HK-2 (cell line): ENCODE data around the gene FRMPD3.
A peak's percentile ranks its signal among the peaks of the same experiment; 100 is the strongest.
"Not testable (repeated sequence)": the region's sequence is repeated elsewhere in the genome, so short reads cannot be mapped to it uniquely, and the experiment has no call there.

Source experiments
- DNase-seq: peaks from one replicate; pipeline ENCODE4 v3.0.0-alpha.2; 2018; ENCODE audit not compliant: unreplicated experiment

FRMPD3 gene

GRCh38 chrX:107448998-107449835 is at the start of gene FRMPD3:
Gene FRMPD3, plus strand, starts transcription at chrX:107449652. Its CDS starts 76,937 bp downstream, at chrX:107526589.
- peak; percentile 40 for DNase-seq

DNA sequence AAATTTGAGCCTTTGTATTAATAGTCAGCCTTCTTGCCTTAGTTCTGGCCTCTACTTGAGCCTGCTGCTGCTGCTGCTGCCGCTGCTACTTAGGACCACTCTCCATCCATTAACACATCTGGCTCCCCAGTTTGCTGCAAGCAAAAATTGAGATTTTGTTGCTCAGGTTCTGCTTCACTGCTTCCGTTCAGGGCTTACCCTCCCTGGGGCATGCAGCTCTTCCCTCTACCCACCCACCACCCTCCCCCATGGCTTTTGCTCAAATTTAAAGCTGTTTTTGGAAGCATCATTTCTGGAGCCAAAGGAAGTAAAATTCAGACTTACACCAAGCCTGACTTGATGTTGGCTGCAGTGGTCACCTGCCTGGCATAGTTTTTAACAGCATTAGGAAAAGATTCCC is 28.9 kb upstream of the FRMPD3 start:
- DNase-seq, result no peak

- DNase-seq, result no peak
Observed at GRCh38 chrX:107421337-107421861, 28.1 kb upstream of the FRMPD3 start.

- DNase-seq, result peak; percentile 26
Observed at GRCh38 chrX:107429090-107429489, 20.4 kb upstream of the FRMPD3 start.

DNA sequence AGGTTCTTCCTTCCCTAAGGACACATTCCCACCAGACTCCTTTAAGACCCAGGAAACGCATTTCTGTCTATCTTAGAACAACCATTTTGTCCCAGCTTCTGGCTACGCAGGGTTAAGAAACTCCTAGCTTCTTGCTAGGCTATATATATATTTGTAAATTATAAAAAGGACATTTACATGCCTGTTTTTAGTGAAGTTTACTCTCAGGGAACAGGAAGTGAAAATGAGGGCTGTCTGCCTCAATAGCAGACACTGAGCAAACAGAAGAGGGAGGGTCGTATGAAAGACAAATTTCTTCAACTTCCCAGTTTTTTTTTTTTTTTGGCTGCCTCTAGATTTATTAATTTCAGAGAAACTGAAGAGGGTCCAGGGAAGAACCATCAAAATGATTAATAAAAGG is 9.3 kb upstream of the FRMPD3 start:
- no peak for DNase-seq

DNA sequence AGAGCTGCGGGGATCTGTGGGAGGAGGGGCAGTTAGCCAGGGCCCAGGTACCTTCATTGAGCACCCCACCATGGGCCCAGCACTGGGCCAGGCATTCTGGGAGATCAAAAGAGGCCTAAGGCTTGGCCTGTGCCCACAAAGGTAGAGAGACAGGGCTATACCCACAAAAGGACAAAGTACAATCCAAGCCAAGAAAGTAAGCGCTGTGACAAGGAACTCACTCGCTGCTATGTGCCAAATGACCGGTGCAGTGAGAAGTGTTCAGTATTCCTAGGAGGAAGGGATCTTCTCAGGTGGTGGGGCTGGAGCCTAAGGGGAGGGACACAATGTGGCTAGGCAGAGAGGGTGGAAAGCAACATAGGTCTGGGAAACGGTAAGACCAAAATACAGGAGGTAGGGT is 8.8 kb upstream of the FRMPD3 start:
- no peak for DNase-seq

DNA sequence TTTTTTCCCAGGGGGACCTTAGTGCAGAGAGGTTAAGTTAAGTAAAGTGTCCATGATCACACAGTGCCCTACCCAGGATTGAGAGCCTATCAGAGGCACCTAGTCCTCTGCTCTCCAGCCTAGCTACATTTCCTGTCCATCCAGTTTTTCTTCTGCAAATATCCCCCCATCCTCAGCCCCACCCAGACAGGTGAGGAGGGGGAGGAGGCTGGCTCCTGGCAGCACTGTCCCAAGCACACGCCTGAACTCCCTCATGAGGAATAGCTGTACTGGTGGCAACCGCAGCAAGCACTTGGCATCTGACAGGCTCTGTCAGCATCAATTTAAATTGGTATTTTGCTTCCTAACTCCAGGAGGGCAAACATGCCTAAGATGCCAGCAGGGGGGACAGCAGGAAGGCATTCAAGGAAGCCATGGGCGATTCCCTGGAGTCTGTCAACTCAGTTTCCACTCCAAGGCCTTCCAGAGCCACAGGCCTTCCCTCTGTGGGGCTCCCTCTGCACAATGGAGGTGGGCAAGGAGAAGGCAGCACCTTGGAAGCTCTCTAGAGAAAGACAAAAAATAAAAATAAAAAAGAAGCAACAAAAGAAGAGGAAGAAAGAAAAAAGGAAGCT is 6.4 kb upstream of the FRMPD3 start:
- DNase-seq, result no peak

GRCh38 chrX:107445146-107445545 is 4.3 kb upstream of the FRMPD3 start:
- DNase-seq, result no peak

GRCh38 chrX:107445631-107446030 is 3.8 kb upstream of the FRMPD3 start:
- DNase-seq, result no peak

GRCh38 chrX:107447642-107448041 is 1.8 kb upstream of the FRMPD3 start:
- DNase-seq, result no peak

GRCh38 chrX:107448625-107448997 is 841 bp upstream of the FRMPD3 start:
- no peak for DNase-seq

GRCh38 chrX:107450823-107451509 is 1.5 kb downstream of the FRMPD3 start:
- peak; percentile 35 for DNase-seq

- DNase-seq, result no peak
Observed at GRCh38 chrX:107451731-107452130, 2.3 kb downstream of the FRMPD3 start.

DNA sequence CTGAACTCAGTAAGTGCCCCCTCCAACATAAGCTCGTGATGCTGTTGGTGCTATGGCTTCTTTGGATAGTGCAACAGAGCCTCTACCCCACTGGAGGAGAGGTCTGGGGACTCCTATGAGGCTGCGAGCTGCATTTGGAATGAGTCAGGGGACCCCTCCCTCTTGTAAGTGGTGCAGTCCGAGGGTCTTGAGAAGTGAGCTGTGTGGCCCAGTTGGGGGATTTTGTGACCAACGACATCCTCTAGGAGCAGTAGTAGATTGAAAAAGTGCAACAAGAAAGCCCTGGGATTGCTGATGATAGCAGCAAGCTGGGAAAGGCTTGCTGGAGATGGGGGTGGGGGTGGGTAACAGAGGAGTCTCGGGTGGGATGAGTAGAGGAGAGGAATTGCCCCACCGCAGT is 3.1 kb downstream of the FRMPD3 start:
- no peak for DNase-seq

DNA sequence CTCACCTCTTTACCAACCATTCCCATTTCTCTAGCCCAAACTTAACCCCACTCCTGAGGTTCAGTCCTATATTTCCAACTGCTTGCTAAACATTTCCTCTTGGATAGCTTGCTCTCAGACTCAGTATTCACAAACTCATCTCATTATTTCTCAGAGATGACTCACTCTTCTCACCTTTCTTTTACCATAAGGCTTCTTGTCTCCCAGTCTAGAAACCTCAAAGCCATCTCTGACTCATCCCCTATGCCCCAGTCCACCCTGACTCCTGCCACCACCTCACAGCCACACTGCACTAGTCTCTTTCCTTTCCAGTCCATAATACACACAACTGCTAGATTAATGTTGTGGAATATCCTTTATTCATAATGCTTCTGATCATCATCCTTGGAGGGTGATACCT is 4.8 kb downstream of the FRMPD3 start:
- peak; percentile 27 for DNase-seq

DNA sequence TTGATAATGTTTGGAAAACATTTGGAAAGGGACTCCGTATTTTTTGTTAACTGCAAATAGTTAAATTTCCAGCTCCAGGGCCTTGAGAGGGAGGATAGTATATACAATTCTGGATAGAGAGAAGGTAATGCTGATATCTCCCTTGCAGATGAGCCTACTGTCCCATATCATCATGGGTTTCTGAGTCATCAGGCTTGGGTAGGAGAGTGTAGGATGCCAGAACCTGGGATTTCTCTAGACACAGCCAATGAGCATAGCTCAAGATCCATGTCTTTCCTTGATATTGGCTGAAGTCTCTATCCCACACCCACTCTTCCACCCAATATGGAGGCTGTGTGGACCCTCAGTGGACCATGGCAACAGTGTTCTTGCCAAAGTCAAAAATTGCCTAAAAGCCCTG is 7.8 kb downstream of the FRMPD3 start:
- DNase-seq, result no peak

GRCh38 chrX:107465932-107466620 is 16.6 kb downstream of the FRMPD3 start:
- no peak for DNase-seq

GRCh38 chrX:107467271-107467670 is 17.8 kb downstream of the FRMPD3 start:
- no peak for DNase-seq

GRCh38 chrX:107470198-107470597 is 20.7 kb downstream of the FRMPD3 start:
- DNase-seq, result no peak

GRCh38 chrX:107470971-107471370 is 21.5 kb downstream of the FRMPD3 start:
- no peak for DNase-seq

DNA sequence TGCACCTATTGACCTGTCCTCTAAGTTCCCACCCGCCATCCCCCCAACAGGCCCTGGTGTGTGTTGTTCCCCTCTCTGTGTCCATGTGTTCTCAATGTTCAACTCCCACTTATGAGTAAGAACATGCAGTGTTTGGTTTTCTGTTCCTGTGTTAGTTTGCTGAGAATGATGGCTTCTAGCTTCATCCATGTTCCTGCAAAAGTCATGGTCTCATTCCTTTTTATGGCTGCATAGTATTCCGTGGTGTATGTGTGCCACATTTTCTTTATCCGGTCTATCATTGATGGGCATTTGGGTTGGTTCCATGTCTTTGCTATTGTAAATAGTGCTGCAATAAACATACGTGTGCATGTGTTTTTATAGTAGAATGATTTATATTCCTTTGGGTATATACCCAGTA is 22.0 kb downstream of the FRMPD3 start:
- DNase-seq, result not testable (repeated sequence)

DNA sequence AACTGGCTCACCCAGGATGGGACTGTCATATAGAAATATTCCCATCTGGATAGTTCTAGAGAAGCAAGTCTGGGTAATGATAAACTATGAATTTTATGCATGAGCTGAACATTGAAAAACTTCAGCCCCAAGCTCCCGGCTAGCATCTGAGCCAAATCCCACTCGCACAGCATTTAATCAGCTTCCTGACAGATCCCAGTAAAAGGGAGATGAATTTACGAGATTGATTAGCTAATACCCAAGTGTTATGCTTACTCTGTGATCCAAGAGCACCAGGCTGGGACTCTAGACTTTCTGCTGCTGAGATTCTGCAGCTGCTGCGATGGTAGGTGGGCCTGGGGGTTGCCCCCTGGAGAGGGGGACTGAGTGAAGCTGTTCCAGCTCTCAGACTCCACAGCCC is 28.0 kb downstream of the FRMPD3 start:
- no peak for DNase-seq
